IMR-90 (cell line): ENCODE results near the gene LAMA5. TPM values are rescaled to one million over a fixed set of nuclear protein-coding genes. Genes with fewer than 3 reads are reported as not detected.

Experiments
- ATAC-seq: fragments of 200-7000 bp; cut with Tn5 transposase; 2 replicates; pipeline ENCODE4 v1.9.1; 2020; ENCODE audit warnings: low read depth, mild to moderate bottlenecking, moderate library complexity
- BruUV-seq: library from RNA; stranded (reverse); fragments of 400-500 nt; replicated peaks from 2 replicates; lab custom pipeline; 2021; lab: Mats Ljungman, UMichigan
- CTCF ChIA-PET: fragments of 300-600 bp; formaldehyde crosslinking; extraction: SDS; loops from one replicate; lab custom pipeline; 2021; ENCODE audit warnings: antibody characterized with exemption; lab: Yijun Ruan, JAX
- POLR2A ChIA-PET: fragments of 300-600 bp; sonication (Branson Sonifier 250); formaldehyde crosslinking; loops from one replicate; lab custom pipeline; 2022; ENCODE audit warnings: antibody characterized with exemption; ENCODE audit not compliant: unreplicated experiment; lab: Charles Lee
- DNase-seq: peaks from one replicate; pipeline ENCODE4 v3.0.0; 2013
- H2AFZ ChIP-seq: replicated peaks from 2 replicates; pipeline ENCODE3; 2013; ENCODE audit warnings: low read length, mild to moderate bottlenecking; ENCODE audit not compliant: poor library complexity
- H2AK5ac ChIP-seq: 2 replicates; pipeline ENCODE4 v1.6.1; 2013; ENCODE audit warnings: low read depth, low read length, inconsistent platforms
- H2AK9ac ChIP-seq: replicated peaks from 2 replicates; pipeline ENCODE3; 2013; ENCODE audit warnings: mild to moderate bottlenecking, low read depth, low read length, moderate library complexity; ENCODE audit not compliant: poor library complexity
- H2BK120ac ChIP-seq: 2 replicates; pipeline ENCODE4 v1.6.1; 2013; ENCODE audit warnings: low read depth, low read length, inconsistent platforms
- H2BK15ac ChIP-seq: 3 replicates; pipeline ENCODE4 v1.6.1; 2013; ENCODE audit warnings: low read depth, low read length, inconsistent platforms
- H2BK20ac ChIP-seq: 2 replicates; pipeline ENCODE4 v1.6.1; 2013; ENCODE audit warnings: low read depth, mild to moderate bottlenecking, inconsistent platforms, low read length, moderate library complexity
- H2BK5ac ChIP-seq: 2 replicates; pipeline ENCODE4 v1.6.1; 2013; ENCODE audit warnings: mild to moderate bottlenecking, low read depth, low read length, inconsistent platforms; ENCODE audit not compliant: poor library complexity, severe bottlenecking
- H3K14ac ChIP-seq: replicated peaks from 2 replicates; pipeline ENCODE4 v1.6.1; 2013; ENCODE audit warnings: low read depth, low read length, inconsistent platforms
- H3K18ac ChIP-seq: 2 replicates; pipeline ENCODE4 v1.6.1; 2013; ENCODE audit warnings: low read depth, low read length, control low read depth
- H3K23ac ChIP-seq: 2 replicates; pipeline ENCODE4 v1.6.1; 2013; ENCODE audit warnings: low read depth, low read length, inconsistent platforms
- H3K27ac ChIP-seq: 2 replicates; pipeline ENCODE4 v1.5.1; 2013; ENCODE audit warnings: mild to moderate bottlenecking, control low read depth, low read length; ENCODE audit not compliant: insufficient read depth
- H3K27me3 ChIP-seq: 2 replicates; pipeline ENCODE4 v1.6.1; 2013; ENCODE audit warnings: low read length; ENCODE audit not compliant: control insufficient read depth, insufficient read depth
- H3K36me3 ChIP-seq: 2 replicates; pipeline ENCODE4 v1.6.1; 2013; ENCODE audit warnings: low read length, mixed read lengths; ENCODE audit not compliant: control insufficient read depth, insufficient read depth
- H3K4ac ChIP-seq: 2 replicates; pipeline ENCODE4 v1.6.1; 2013; ENCODE audit warnings: low read depth, low read length, inconsistent platforms
- H3K4me1 ChIP-seq: 2 replicates; pipeline ENCODE4 v1.6.1; 2013; ENCODE audit warnings: low read length, mixed read lengths; ENCODE audit not compliant: control insufficient read depth, insufficient read depth
- H3K4me2 ChIP-seq: 2 replicates; pipeline ENCODE4 v1.6.1; 2013; ENCODE audit warnings: low read depth, mild to moderate bottlenecking, control low read depth, low read length, moderate library complexity
- H3K4me3 ChIP-seq: 2 replicates; pipeline ENCODE4 v1.5.1; 2013; ENCODE audit warnings: low read depth, mild to moderate bottlenecking, control low read depth, low read length, moderate library complexity; ENCODE audit not compliant: insufficient read depth
- H3K56ac ChIP-seq: 2 replicates; pipeline ENCODE4 v1.6.1; 2013; ENCODE audit warnings: low read length, inconsistent platforms; ENCODE audit not compliant: insufficient read depth; ENCODE audit errors: extremely low read depth
- H3K79me1 ChIP-seq, 2 experiments: 2 replicates each; pipeline ENCODE4 v1.6.1; 2013; ENCODE audit warnings: low read length in 2 of 2, inconsistent platforms in 1 of 2, low read depth in 1 of 2
- H3K9ac ChIP-seq: 2 replicates; pipeline ENCODE4 v1.6.1; 2013; ENCODE audit warnings: low read depth, low read length, control low read depth
- H3K9me1 ChIP-seq: 2 replicates; pipeline ENCODE4 v1.6.1; 2013; ENCODE audit warnings: low read length, inconsistent platforms; ENCODE audit not compliant: insufficient read depth
- H3K9me3 ChIP-seq: 2 replicates; pipeline ENCODE4 v1.6.1; 2013; ENCODE audit warnings: low read length; ENCODE audit not compliant: control insufficient read depth, insufficient read depth
- H4K20me1 ChIP-seq: 2 replicates; pipeline ENCODE4 v1.6.1; 2013; ENCODE audit warnings: low read length, inconsistent platforms; ENCODE audit not compliant: insufficient read depth
- H4K5ac ChIP-seq: 2 replicates; pipeline ENCODE4 v1.6.1; 2013; ENCODE audit warnings: mild to moderate bottlenecking, low read depth, low read length, control low read depth
- H4K8ac ChIP-seq, 2 experiments: 2 replicates each; pipeline ENCODE4 v1.6.1; 2013; ENCODE audit warnings: low read depth in 2 of 2, low read length in 2 of 2, control low read depth in 1 of 2, inconsistent platforms in 1 of 2
- H4K91ac ChIP-seq: 2 replicates; pipeline ENCODE4 v1.6.1; 2013; ENCODE audit warnings: low read depth, low read length, inconsistent platforms; ENCODE audit not compliant: insufficient read depth
- BHLHE40 ChIP-seq: fragments of 150-350 bp; IDR thresholded peaks from 2 replicates; pipeline ENCODE4 v1.6.1; 2016; ENCODE audit warnings: mild to moderate bottlenecking, low read depth, low read length
- CEBPB ChIP-seq: IDR thresholded peaks from 2 replicates; pipeline ENCODE4 v1.6.1; 2012; ENCODE audit warnings: low read depth, low read length, improper control_type of control experiment
- CHD1 ChIP-seq: IDR thresholded peaks from 2 replicates; pipeline ENCODE4 v1.6.1; 2012; ENCODE audit warnings: low read depth, low read length, improper control_type of control experiment
- FOS ChIP-seq: fragments of 150-350 bp; IDR thresholded peaks from 2 replicates; pipeline ENCODE4 v1.6.1; 2016; ENCODE audit warnings: low read depth, low read length
- MAZ ChIP-seq: IDR thresholded peaks from 2 replicates; pipeline ENCODE4 v1.6.1; 2012; ENCODE audit warnings: low read depth, mild to moderate bottlenecking, low read length, improper control_type of control experiment, moderate library complexity, borderline replicate concordance
- MXI1 ChIP-seq: IDR thresholded peaks from 2 replicates; pipeline ENCODE4 v1.6.1; 2012; ENCODE audit warnings: low read depth, mild to moderate bottlenecking, low read length, moderate library complexity, borderline replicate concordance
- NFE2L2 ChIP-seq: fragments of 150-350 bp; IDR thresholded peaks from 2 replicates; pipeline ENCODE4 v1.6.1; 2016; ENCODE audit warnings: low read depth, mild to moderate bottlenecking, low read length
- RAD21 ChIP-seq: IDR thresholded peaks from 2 replicates; pipeline ENCODE4 v1.6.1; 2012; ENCODE audit warnings: low read length, improper control_type of control experiment
- RCOR1 ChIP-seq: IDR thresholded peaks from 2 replicates; pipeline ENCODE4 v1.6.1; 2012; ENCODE audit warnings: mild to moderate bottlenecking, low read length, improper control_type of control experiment; ENCODE audit not compliant: insufficient replicate concordance
- RFX5 ChIP-seq: IDR thresholded peaks from 2 replicates; pipeline ENCODE4 v1.8.0; 2012; ENCODE audit warnings: low read depth, mild to moderate bottlenecking, low read length, moderate library complexity
- WGBS, 2 experiments: methylation state at CpG; one replicate each; pipeline versions ENCODE4 v1.1.5 to v1.1.7; 2013; ENCODE audit warnings: missing lambda C conversion rate in 2 of 2; ENCODE audit not compliant: insufficient read length in 1 of 2; ENCODE audit errors: extremely low coverage in 2 of 2; 5-methylcytosine and 5-hydroxymethylcytosine counted together
- dilution Hi-C: fragments of 300-500 bp; cut with HindIII; formaldehyde crosslinking; loops from one replicate; pipeline ENCODE4 v1.14.3; 2018; ENCODE audit warnings: low sequenced_read_pairs; ENCODE audit not compliant: unreplicated experiment
- in situ Hi-C: fragments of 300-500 bp; cut with MboI; formaldehyde crosslinking; loops from 3 replicates; pipeline ENCODE4 v1.14.3; 2019; ENCODE audit warnings: low sequenced_read_pairs, inconsistent platforms, mixed read lengths
- intact Hi-C: fragments of 100-400 bp; cut with micrococcal nuclease; formaldehyde crosslinking; loops from 2 replicates; pipeline ENCODE4 v1.10.0; 2022
- polyA plus RNA-seq, 3 experiments: library from polyadenylated mRNA; depleted of rRNA; stranded (reverse); fragments of >200 nt; gene quantifications; 2 replicates each; pipeline ENCODE4 v1.2.3, GENCODE V29; 2012; ENCODE audit warnings: low replicate concordance in 1 of 3
- total RNA-seq: library from RNA; depleted of rRNA; stranded (reverse); fragments of >200 nt; gene quantifications from 2 replicates; pipeline ENCODE4 v1.2.3, GENCODE V29; 2012
- TF ChIP-seq, protein P1 (sequence below): fragments of 150-350 bp; IDR thresholded peaks from 2 replicates; pipeline ENCODE4 v1.6.1; 2017; ENCODE audit warnings: mild to moderate bottlenecking, antibody characterized with exemption, low read length, low read depth
- TF ChIP-seq, protein P2 (sequence below): conservative IDR thresholded peaks from 2 replicates; pipeline ENCODE4 v1.5.1; 2012; ENCODE audit warnings: mild to moderate bottlenecking, low read depth, low read length, improper control_type of control experiment
- TF ChIP-seq, protein P3 (sequence below): fragments of 150-350 bp; IDR thresholded peaks from 2 replicates; pipeline ENCODE4 v1.6.1; 2016; ENCODE audit warnings: low read depth, mild to moderate bottlenecking, low read length, moderate library complexity, borderline replicate concordance

The LAMA5 gene
- total and polyA plus RNA-seq, 2 of the 4 experiments (the other 2 are of a cell fraction): 0.90 to 7.3 TPM

DNA sequence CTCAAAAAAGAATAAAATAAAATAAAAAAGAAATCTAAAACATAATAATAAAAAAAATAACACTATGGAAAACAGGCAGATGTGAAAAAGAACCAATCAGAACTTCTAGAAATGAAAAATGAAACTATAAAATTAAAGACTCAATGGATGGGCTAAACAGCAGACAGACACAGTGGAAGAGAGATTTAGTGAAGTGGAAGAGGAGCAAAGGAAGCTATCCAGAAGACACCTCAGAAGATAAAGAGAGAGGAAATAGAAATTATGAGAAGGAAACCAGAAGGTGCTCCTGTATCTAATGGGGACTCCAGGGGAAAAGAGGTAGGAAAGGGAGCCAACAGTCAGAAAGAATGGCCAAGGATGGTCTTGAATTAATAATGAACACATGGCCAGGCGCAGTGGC, 18.5 kb downstream of the LAMA5 start:
- Histone ChIP-seq H3K14ac (no peak overlapping the region), H3K56ac (no peak overlapping the region), H2BK5ac (no peak overlapping the region), H2BK20ac (no peak overlapping the region), H3K9me1 (peaks cover 2% of the 10 kb centered on the region; the same call in 1 of the 2 replicates), H3K79me1 (no peaks in the 10 kb centered on the region), H2AFZ (no peak overlapping the region), H3K18ac (no peak overlapping the region), H3K27me3 (no peaks in the 10 kb centered on the region), H3K27ac (no peak overlapping the region), H3K36me3 (peaks cover 9% of the 10 kb centered on the region; the same call in 1 of the 2 replicates), H4K5ac (no peak overlapping the region), H4K8ac (no peak overlapping the region), H2BK120ac (no peak overlapping the region), H3K4me3 (no peak overlapping the region), H3K9ac (no peak overlapping the region), H2BK15ac (no peak overlapping the region), H2AK9ac (no peak overlapping the region), H3K4me2 (no peak overlapping the region), H4K91ac (no peak overlapping the region), H2AK5ac (no peak overlapping the region), H4K20me1 (no peaks in the 10 kb centered on the region), H3K23ac (no peak overlapping the region), H3K4me1 (no peaks in the 10 kb centered on the region; the same call in 1 of the 2 replicates), H3K4ac (no peak overlapping the region), H3K9me3 (no peaks in the 10 kb centered on the region)
- ATAC-seq (no peak), DNase-seq (no peak)
- dilution Hi-C loops: no loop called here
- TF ChIP-seq, protein P1, sequence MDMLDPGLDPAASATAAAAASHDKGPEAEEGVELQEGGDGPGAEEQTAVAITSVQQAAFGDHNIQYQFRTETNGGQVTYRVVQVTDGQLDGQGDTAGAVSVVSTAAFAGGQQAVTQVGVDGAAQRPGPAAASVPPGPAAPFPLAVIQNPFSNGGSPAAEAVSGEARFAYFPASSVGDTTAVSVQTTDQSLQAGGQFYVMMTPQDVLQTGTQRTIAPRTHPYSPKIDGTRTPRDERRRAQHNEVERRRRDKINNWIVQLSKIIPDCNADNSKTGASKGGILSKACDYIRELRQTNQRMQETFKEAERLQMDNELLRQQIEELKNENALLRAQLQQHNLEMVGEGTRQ: no peak
- no peak for TF ChIP-seq CHD1
- TF ChIP-seq NFE2L2: no peak
- TF ChIP-seq, protein P2, sequence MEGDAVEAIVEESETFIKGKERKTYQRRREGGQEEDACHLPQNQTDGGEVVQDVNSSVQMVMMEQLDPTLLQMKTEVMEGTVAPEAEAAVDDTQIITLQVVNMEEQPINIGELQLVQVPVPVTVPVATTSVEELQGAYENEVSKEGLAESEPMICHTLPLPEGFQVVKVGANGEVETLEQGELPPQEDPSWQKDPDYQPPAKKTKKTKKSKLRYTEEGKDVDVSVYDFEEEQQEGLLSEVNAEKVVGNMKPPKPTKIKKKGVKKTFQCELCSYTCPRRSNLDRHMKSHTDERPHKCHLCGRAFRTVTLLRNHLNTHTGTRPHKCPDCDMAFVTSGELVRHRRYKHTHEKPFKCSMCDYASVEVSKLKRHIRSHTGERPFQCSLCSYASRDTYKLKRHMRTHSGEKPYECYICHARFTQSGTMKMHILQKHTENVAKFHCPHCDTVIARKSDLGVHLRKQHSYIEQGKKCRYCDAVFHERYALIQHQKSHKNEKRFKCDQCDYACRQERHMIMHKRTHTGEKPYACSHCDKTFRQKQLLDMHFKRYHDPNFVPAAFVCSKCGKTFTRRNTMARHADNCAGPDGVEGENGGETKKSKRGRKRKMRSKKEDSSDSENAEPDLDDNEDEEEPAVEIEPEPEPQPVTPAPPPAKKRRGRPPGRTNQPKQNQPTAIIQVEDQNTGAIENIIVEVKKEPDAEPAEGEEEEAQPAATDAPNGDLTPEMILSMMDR: no peak
- no peak for TF ChIP-seq MAZ
- TF ChIP-seq BHLHE40: no peak
- TF ChIP-seq RFX5: no peak
- no peak for TF ChIP-seq RCOR1
- TF ChIP-seq, protein P3, sequence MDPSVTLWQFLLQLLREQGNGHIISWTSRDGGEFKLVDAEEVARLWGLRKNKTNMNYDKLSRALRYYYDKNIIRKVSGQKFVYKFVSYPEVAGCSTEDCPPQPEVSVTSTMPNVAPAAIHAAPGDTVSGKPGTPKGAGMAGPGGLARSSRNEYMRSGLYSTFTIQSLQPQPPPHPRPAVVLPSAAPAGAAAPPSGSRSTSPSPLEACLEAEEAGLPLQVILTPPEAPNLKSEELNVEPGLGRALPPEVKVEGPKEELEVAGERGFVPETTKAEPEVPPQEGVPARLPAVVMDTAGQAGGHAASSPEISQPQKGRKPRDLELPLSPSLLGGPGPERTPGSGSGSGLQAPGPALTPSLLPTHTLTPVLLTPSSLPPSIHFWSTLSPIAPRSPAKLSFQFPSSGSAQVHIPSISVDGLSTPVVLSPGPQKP: no peak
- TF ChIP-seq MXI1: no peak
- no peak for TF ChIP-seq RAD21
- no peak for TF ChIP-seq FOS
- no peak for TF ChIP-seq CEBPB
- CTCF ChIA-PET: no interaction called here
- intact Hi-C loops: no loop called here
- POLR2A ChIA-PET: interaction anchor here (0.6 kb wide), 1 partner anchor 67 kb away, joined by 4 read pairs; no protein-coding TSS in a partner anchor
- BruUV-seq: no TSS peak
- in situ Hi-C loops: no loop called here
- WGBS, 2 experiments: no CpG with 5 or more reads among the region's 1 CpG
